GM19452 (cell line): ENCODE measurements around the gene ACTR3C.
"Not testable (repeated sequence)": the region's sequence is repeated elsewhere in the genome, so short reads cannot be mapped to it uniquely, and the experiment has no call there.

ENCODE experiments used
- ATAC-seq: cut with Tn5 transposase; IDR thresholded peaks from one replicate; pipeline ENCODE4 v1.9.1; 2021; ENCODE audit not compliant: unreplicated experiment

Gene ACTR3C

GRCh38 chr7:150336746-150337145, 13.4 kb upstream of the ACTR3C start:
- ATAC-seq = no peak

GRCh38 chr7:150335774-150336112, 12.4 kb upstream of the ACTR3C start:
- no peak for ATAC-seq

GRCh38 chr7:150335108-150335773, 11.9 kb upstream of the ACTR3C start:
- ATAC-seq = no peak

- ATAC-seq = no peak
Observed at GRCh38 chr7:150334108-150334507, 10.8 kb upstream of the ACTR3C start.

- no peak for ATAC-seq
Observed at GRCh38 chr7:150333659-150334058, 10.3 kb upstream of the ACTR3C start.

- ATAC-seq = no peak
Observed at GRCh38 chr7:150332852-150333635, 9.7 kb upstream of the ACTR3C start.

- ATAC-seq = no peak
Observed at GRCh38 chr7:150330211-150330885, 7.0 kb upstream of the ACTR3C start.

- ATAC-seq = no peak
Observed at GRCh38 chr7:150329331-150330120, 6.2 kb upstream of the ACTR3C start.

- ATAC-seq = no peak
Observed at GRCh38 chr7:150327308-150327707, 4.0 kb upstream of the ACTR3C start.

GRCh38 chr7:150326657-150327268, 3.4 kb upstream of the ACTR3C start:
- no peak for ATAC-seq

GRCh38 chr7:150325901-150326300, 2.6 kb upstream of the ACTR3C start:
- ATAC-seq = no peak

- ATAC-seq = no peak
Observed at GRCh38 chr7:150325110-150325611, 1.8 kb upstream of the ACTR3C start.

GRCh38 chr7:150324373-150324961, 1.1 kb upstream of the ACTR3C start:
- no peak for ATAC-seq

GRCh38 chr7:150323682-150324372, 482 bp upstream of the ACTR3C start:
- peak; percentile 20 for ATAC-seq

GRCh38 chr7:150322114-150322832, 1.1 kb downstream of the ACTR3C start:
- no peak for ATAC-seq

- ATAC-seq = no peak
Observed at GRCh38 chr7:150321788-150322113, 1.6 kb downstream of the ACTR3C start.

- no peak for ATAC-seq
Observed at GRCh38 chr7:150317748-150318444, 5.4 kb downstream of the ACTR3C start.

GRCh38 chr7:150316987-150317386, 6.4 kb downstream of the ACTR3C start:
- not testable (repeated sequence) for ATAC-seq
